Smooth muscle cell (in vitro differentiated cells): ENCODE results near the gene ZNF823. TPM values are rescaled to one million over a fixed set of nuclear protein-coding genes. Genes with fewer than 3 reads are reported as not detected.

Source experiments
- DNase-seq: peaks from one replicate; lab custom pipeline; 2025; ENCODE audit not compliant: unreplicated experiment; lab: John Stamatoyannopoulos, UW
- H2AFZ ChIP-seq: fragments of 200-600 bp; sonication (generic); 2 replicates; pipeline ENCODE4 v1.6.0; 2016; ENCODE audit warnings: antibody characterized with exemption, low read depth, mild to moderate bottlenecking
- H3F3A ChIP-seq: fragments of 200-600 bp; sonication (generic); 2 replicates; pipeline ENCODE4 v1.6.0; 2017; ENCODE audit warnings: antibody characterized with exemption, low read depth
- H3K27ac ChIP-seq: fragments of 200-600 bp; sonication (generic); 2 replicates; pipeline ENCODE4 v1.5.1; 2016; ENCODE audit warnings: low read depth, mild to moderate bottlenecking
- H3K27me3 ChIP-seq: fragments of 200-600 bp; sonication (generic); 2 replicates; pipeline ENCODE4 v1.6.1; 2016; ENCODE audit warnings: low read depth, mild to moderate bottlenecking
- H3K36me3 ChIP-seq: fragments of 200-600 bp; sonication (generic); 2 replicates; pipeline ENCODE4 v1.5.1; 2016; ENCODE audit warnings: low read depth
- H3K4me1 ChIP-seq: fragments of 200-600 bp; sonication (generic); 2 replicates; pipeline ENCODE4 v1.5.1; 2016; ENCODE audit warnings: low read depth
- H3K4me2 ChIP-seq: fragments of 200-600 bp; sonication (generic); 2 replicates; pipeline ENCODE4 v1.6.0; 2016; ENCODE audit warnings: mild to moderate bottlenecking
- H3K4me3 ChIP-seq: fragments of 200-600 bp; sonication (generic); 2 replicates; pipeline ENCODE4 v1.5.1; 2016; ENCODE audit warnings: mild to moderate bottlenecking
- H3K79me2 ChIP-seq: fragments of 200-600 bp; sonication (generic); 2 replicates; pipeline ENCODE4 v1.6.0; 2016; ENCODE audit warnings: low read depth, mild to moderate bottlenecking
- H3K9ac ChIP-seq: fragments of 200-600 bp; sonication (generic); 2 replicates; pipeline ENCODE4 v1.6.0; 2016; ENCODE audit warnings: low read depth
- H3K9me3 ChIP-seq: fragments of 200-600 bp; sonication (generic); replicated peaks from 2 replicates; pipeline ENCODE4 v1.5.1; 2016; ENCODE audit warnings: low read depth
- H4K20me1 ChIP-seq: fragments of 200-600 bp; sonication (generic); 2 replicates; pipeline ENCODE4 v1.6.0; 2016; ENCODE audit warnings: low read depth
- CTCF ChIP-seq: fragments of 200-600 bp; sonication (generic); IDR thresholded peaks from 2 replicates; pipeline ENCODE4 v1.5.1; 2017; ENCODE audit warnings: borderline replicate concordance, mild to moderate bottlenecking, antibody characterized with exemption; ENCODE audit not compliant: insufficient read depth, poor library complexity, severe bottlenecking
- WGBS: methylation state at CpG from one replicate; pipeline ENCODE4 v1.1.7; 2016; ENCODE audit warnings: low lambda C conversion rate; 5-methylcytosine and 5-hydroxymethylcytosine counted together
- polyA plus RNA-seq: library from polyadenylated mRNA; unstranded; fragments of >200 nt; fragmentation: Nextera tagmentation; extraction: Ambion mirVana; gene quantifications from 2 replicates; pipeline ENCODE4 v1.2.1, GENCODE V29; 2016
- total RNA-seq: library from RNA; depleted of rRNA; stranded (reverse); fragments of >200 nt; gene quantifications from 2 replicates; pipeline ENCODE4 v1.2.3, GENCODE V29; 2014

Gene ZNF823
- total and polyA plus RNA-seq, 2 experiments from 2014 or later, result 1.0 to 5.7 TPM

- WGBS, result 68% methylated on average over 6 of the region's 6 CpGs
These were observed 38.6 kb downstream of the ZNF823 start for GRCh38 chr19:11699931-11700794.

GRCh38 chr19:11698231-11698630 is 40.5 kb downstream of the ZNF823 start:
- Histone ChIP-seq H4K20me1 (no peaks in the 10 kb centered on the region), H3K9ac (no peak overlapping the region), H3K4me1 (no peaks in the 10 kb centered on the region), H3K27me3 (no peaks in the 10 kb centered on the region), H3F3A (no peaks in the 10 kb centered on the region), H3K79me2 (no peaks in the 10 kb centered on the region), H3K4me3 (no peak overlapping the region), H3K36me3 (no peaks in the 10 kb centered on the region), H3K9me3 (no peaks in the 10 kb centered on the region), H2AFZ (no peak overlapping the region), H3K4me2 (no peak overlapping the region), H3K27ac (no peak overlapping the region)
- no peak for TF ChIP-seq CTCF
- DNase-seq, result no peak
- 96% methylated on average over 6 of the region's 6 CpGs for WGBS

More at GRCh38 chr19:11699931-11700794, 38.6 kb downstream of the ZNF823 start:
- Histone ChIP-seq H3K9ac (no peak overlapping the region), H3K4me3 (no peak overlapping the region), H3K27me3 (no peaks in the 10 kb centered on the region), H3F3A (no peaks in the 10 kb centered on the region), H4K20me1 (no peaks in the 10 kb centered on the region), H3K79me2 (no peaks in the 10 kb centered on the region), H3K9me3 (no peaks in the 10 kb centered on the region), H3K4me1 (no peaks in the 10 kb centered on the region), H3K36me3 (no peaks in the 10 kb centered on the region), H3K4me2 (no peak overlapping the region), H2AFZ (no peak overlapping the region), H3K27ac (no peak overlapping the region)
- DNase-seq, result no peak
- peak; percentile 66 for TF ChIP-seq CTCF

- H4K20me1 ChIP-seq, result no peaks in the 10 kb centered on the region
- H3K4me1 ChIP-seq, result no peaks in the 10 kb centered on the region
- H2AFZ ChIP-seq, result no peak overlapping the region
- 80% methylated on average over 6 of the region's 6 CpGs for WGBS
- no peak for DNase-seq
- no peaks in the 10 kb centered on the region for H3K9me3 ChIP-seq
- no peaks in the 10 kb centered on the region for H3K27me3 ChIP-seq
- H3K4me3 ChIP-seq, result no peak overlapping the region
- H3K36me3 ChIP-seq, result no peaks in the 10 kb centered on the region
- H3K79me2 ChIP-seq, result no peaks in the 10 kb centered on the region
- H3F3A ChIP-seq, result no peaks in the 10 kb centered on the region
- no peak for TF ChIP-seq CTCF
- H3K27ac ChIP-seq, result no peak overlapping the region
- no peak overlapping the region for H3K9ac ChIP-seq
- H3K4me2 ChIP-seq, result no peak overlapping the region
These were observed 41.4 kb downstream of the ZNF823 start for GRCh38 chr19:11697284-11697855.
